Keratinocyte (primary cell): ENCODE measurements around the gene TCFL5.

Experiments
- CTCF ChIP-seq, 3 experiments: IDR thresholded peaks in 1 of 3; conservative IDR thresholded peaks in 1 of 3; optimal IDR thresholded peaks in 1 of 3; 2 replicates in 2 of 3; 3 replicates in 1 of 3; pipeline versions ENCODE3 to v1.5.1; 2011; ENCODE audit warnings: low read length in 3 of 3, mild to moderate bottlenecking in 3 of 3, moderate library complexity in 2 of 3, control low read depth in 1 of 3, inconsistent platforms in 1 of 3; ENCODE audit not compliant: insufficient read depth in 2 of 3; ENCODE audit errors: extremely low read depth in 1 of 3
- EZH2 ChIP-seq: IDR thresholded peaks from one replicate; pipeline ENCODE4 v1.6.1; 2012; ENCODE audit warnings: inconsistent platforms, mild to moderate bottlenecking, low read length, moderate library complexity

- TF ChIP-seq CTCF (optimal IDR thresholded peaks at IDR 0.05 in 1 of 3, IDR thresholded peaks at IDR 0.05 in 1 of 3, conservative IDR thresholded peaks at IDR 0.05 in 1 of 3; ENCODE audit: extremely low read depth in 1 of 3, insufficient read depth in 2 of 3, low read length in 3 of 3) (no peak), EZH2 (no peak)
Observed at GRCh38 chr20:62898970-62899632, 37.5 kb upstream of the TCFL5 start.
